Effector CD8-positive, alpha-beta T cell (primary cell): ENCODE data around the gene GPR155.
"Not testable (repeated sequence)": the region's sequence is repeated elsewhere in the genome, so short reads cannot be mapped to it uniquely, and the experiment has no call there.

Source experiments
- DNase-seq: peaks from one replicate; lab custom pipeline; 2025; lab: John Stamatoyannopoulos, UW

Gene GPR155

GRCh38 chr2:174490051-174490450 is 3.2 kb upstream of the GPR155 start:
- no peak for DNase-seq

DNA sequence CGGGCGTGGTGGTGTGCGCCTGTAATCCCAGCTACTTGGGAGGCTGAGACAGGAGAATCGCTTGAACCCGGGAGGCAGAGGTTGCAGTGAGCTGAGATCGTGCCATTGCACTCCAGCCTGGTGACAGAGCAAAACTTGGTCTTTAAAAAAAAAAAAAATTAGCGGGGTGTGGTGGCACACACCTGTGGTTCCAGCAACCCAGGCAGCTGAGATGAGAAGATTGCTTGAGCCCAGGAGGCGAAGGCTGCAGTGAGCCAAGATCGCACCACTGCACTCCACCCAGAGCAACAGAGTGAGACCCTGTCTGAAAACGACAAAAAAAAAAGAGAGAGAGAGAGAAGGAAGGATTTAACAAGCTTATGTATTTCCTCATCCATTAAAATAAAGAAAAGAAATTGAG is 2.7 kb upstream of the GPR155 start:
- not testable (repeated sequence) for DNase-seq

- DNase-seq: no peak
Measured at GRCh38 chr2:174487820-174488162, 962 bp upstream of the GPR155 start.

- peak; percentile 91 for DNase-seq
Measured at GRCh38 chr2:174487108-174487819, 435 bp upstream of the GPR155 start.

DNA sequence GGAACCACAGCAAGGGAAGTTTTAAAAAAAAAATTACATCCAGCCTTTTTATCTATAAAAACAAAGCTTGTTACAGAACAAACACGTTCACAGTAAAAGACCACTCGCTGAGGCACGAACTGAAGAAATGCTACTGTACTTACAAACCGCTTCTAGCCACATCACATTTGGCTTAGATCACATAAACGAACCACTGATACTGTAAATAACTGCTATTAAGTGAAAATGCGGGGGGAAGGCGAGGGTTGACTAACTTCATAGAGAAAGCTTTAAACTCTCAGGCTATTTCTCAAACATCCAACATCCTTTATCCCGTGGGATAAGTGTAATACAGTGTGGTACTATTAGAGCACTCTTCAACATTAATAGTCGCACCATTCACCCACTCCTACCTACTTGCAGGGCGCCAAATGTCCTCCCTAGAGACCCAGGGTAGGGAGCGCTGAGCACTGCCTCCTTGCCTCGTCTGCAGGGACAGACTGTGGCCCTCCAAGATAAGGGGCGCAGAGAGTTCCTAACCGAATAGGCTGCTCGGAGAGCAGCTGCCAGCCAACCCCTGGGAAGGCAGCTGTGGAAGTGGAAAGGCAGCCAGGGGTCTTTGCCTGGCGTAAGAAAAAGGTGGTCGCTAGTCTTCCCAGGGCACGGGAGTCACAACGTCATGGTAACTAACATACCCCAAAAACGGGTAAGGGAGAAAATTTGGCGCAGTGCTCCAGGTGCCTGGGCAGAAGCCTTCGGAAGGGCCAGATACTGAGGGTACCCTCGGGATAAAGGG is 854 bp downstream of the GPR155 start:
- DNase-seq: no peak

- DNase-seq: not testable (repeated sequence)
Measured at GRCh38 chr2:174485045-174485444, 1.8 kb downstream of the GPR155 start.

- no peak for DNase-seq
Measured at GRCh38 chr2:174484573-174484972, 2.3 kb downstream of the GPR155 start.

- no peak for DNase-seq
Measured at GRCh38 chr2:174482854-174483253, 4.0 kb downstream of the GPR155 start.

- DNase-seq: no peak
Measured at GRCh38 chr2:174477759-174478158, 9.1 kb downstream of the GPR155 start.

GRCh38 chr2:174473796-174474195 is 13.0 kb downstream of the GPR155 start:
- DNase-seq: no peak

DNA sequence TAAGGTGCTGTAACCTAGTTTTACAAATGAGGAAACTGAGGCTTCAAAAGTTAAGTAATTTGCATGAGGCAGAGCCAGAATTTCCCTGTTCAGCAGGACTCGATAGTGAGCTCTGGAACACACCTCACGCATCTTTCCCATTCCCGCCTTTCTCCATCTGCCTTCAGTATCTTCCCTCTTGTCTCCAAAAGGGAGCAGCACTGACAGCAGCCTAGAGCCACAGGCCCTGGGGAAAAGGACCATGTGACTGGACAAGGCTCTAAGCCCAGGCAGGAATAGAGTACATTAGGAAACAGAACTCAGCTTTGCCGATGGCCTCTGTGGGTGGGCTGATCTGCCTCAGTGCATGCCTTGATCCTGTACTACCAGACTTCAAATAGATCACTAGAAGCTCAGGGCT is 21.5 kb downstream of the GPR155 start:
- no peak for DNase-seq

- no peak for DNase-seq
Measured at GRCh38 chr2:174461221-174461620, 25.6 kb downstream of the GPR155 start.

DNA sequence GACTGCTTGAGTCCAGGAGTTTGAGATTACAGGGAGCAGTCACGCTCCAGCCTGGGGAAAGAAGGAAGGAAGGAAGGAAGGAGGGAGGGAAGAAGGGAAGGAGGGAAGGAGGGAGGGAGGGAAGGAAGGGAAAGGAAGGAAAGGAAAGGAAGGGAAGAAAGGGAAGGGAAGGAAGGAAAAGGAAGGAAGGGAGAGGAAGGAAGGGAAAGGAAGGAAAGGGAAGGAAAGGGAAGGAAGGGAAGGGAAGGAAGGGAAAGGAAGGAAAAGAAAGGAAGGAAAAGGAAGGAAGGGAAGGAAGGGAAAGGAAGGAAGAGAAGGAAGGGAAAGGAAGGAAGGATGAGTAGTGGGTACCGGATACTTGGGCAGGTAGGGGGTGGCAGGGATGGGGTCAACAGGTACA is 32.3 kb downstream of the GPR155 start:
- DNase-seq: no peak

DNA sequence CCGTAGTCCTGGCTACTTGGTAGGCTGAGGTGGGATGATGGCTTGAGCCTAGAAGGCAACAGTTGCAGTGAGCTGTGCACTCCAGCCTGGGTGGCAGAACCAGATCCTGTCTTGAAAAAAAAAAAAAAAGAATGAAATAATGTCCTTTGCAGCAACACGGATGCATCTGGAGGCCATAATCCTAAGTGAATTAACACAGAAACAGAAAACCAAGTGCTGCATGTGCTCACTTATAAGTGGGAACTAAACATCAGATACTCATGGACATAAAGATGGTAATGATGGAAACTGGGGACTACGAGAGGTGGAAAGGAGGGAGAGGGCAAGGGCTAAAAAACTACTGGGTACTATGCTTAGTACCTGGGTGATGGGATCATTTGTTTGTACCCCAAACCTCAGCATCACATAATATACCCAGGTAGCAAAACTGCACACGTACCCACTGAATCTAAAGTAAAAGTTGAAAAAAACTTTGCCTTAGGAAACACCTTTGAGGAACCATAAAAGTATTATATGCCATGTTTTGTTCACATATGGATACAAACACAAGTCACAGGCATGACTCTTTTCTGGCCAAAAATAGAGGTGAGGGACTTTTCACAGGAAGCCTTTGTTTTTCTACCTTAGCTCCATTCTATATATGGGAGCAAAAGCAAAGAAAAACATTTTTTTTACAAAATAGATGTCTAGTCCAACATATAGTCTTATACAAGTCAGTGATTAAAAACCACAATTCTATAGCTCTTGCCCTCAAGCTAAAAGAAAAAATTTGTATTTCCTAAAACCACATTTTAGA is 36.6 kb downstream of the GPR155 start:
- DNase-seq: no peak

DNA sequence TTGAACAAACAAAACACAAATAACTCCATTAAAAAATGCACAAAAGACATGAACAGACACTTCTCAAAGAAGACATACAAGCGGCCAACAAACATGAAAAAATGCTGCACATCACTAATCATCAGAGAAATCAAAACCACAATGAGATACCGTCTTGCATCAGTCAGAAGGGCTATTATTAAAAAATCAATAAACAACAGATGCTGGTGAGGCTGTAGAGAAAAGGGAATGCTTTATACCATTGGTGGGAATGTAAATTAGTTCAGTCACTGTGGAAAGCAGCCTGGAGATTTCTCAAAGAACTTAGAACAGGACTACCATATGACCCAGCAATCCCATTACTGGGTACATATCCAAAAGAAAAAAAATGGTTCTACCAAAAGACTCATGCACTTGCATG is 37.8 kb downstream of the GPR155 start:
- DNase-seq: no peak

- DNase-seq: no peak
Measured at GRCh38 chr2:174446531-174446930, 40.3 kb downstream of the GPR155 start.

- no peak for DNase-seq
Measured at GRCh38 chr2:174445248-174445647, 41.6 kb downstream of the GPR155 start.

GRCh38 chr2:174444761-174445160 is 42.1 kb downstream of the GPR155 start:
- DNase-seq: no peak

- no peak for DNase-seq
Measured at GRCh38 chr2:174442546-174443510, 44.0 kb downstream of the GPR155 start.

DNA sequence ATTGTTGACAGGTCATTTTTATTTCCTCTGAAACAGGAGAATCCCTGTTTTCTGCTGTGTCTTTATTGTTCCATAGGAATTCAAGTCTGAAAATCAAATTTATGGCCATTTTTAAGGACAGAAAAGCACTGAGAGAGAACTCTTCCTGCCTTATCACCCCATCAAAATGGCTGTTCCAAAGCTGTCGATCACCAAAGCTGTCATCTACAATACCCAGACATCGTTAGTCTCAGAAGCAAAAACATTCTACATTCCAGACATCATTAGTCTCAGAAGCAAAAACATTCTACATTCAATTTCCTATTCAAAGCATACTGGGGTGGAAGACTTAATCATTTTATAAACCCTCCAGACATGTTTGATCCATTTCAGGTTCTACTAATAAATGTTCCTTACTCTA is 46.9 kb downstream of the GPR155 start:
- DNase-seq: no peak

DNA sequence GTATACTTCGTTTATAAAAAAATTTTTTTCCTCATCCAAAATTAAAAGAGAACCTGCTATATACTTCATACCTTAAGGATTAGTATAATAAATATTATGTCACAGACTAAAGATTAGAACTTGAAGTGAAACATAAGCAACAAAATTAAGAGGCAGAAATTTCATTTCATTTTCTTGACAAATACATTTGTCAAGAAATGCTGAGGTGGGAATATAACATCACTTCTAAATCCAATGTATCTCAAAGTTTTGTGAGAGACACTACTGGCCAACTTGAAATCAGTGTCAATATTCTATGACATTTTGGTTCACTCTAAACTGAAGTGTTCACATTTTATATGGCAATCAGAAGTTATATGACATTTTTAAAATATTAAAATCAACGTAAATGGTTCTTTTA is 47.5 kb downstream of the GPR155 start:
- DNase-seq: no peak
